ENCODE results near the gene ADGRL3.

The ADGRL3 gene

GRCh38 chr4:61782133-61782532 is 582.0 kb downstream of the ADGRL3 start:
- H3K79me2 ChIP-seq (ENCODE audit: control insufficient read depth, insufficient read depth, low read length, unreplicated experiment) = no peaks in the 10 kb centered on the region
- H2AFZ ChIP-seq (ENCODE audit: low read length, unreplicated experiment) = no peak overlapping the region
- H3K36me3 ChIP-seq (ENCODE audit: insufficient read depth, low read length) = no peaks in the 10 kb centered on the region
- H3K27me3 ChIP-seq (ENCODE audit: insufficient read depth, low read length) = no peaks in the 10 kb centered on the region
- no peak overlapping the region for H3K4me3 ChIP-seq (ENCODE audit: low read depth, low read length)
- H3K4me1 ChIP-seq (ENCODE audit: control insufficient read depth, insufficient read depth, low read length, unreplicated experiment) = no peaks in the 10 kb centered on the region
- H3K27ac ChIP-seq (ENCODE audit: low read depth, low read length) = no peak overlapping the region

- no peaks in the 10 kb centered on the region for H3K36me3 ChIP-seq (ENCODE audit: insufficient read depth, low read length)
Measured at GRCh38 chr4:61783050-61783449, 582.9 kb downstream of the ADGRL3 start.

DNA sequence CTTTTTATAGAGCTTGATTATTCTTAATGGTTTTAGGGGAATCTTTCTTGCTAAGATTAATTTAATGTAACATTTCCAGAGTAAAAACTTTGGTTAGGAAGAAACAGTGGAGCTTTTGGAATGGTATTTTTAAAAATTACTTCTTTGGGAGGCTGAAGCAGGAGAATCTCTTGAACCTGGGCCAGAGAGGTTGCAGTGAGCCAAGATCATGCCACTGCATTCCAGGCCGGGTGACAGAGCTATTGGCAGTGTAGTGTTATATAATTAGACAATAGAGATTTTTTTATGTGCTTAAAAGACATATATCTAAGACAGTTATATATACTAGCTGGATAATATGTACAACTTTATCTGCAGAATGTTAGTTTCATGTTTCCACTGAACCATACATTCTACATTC is 585.6 kb downstream of the ADGRL3 start:
- Histone ChIP-seq H3K4me3 (ENCODE audit: low read depth, low read length) (no peak overlapping the region), H3K4me1 (ENCODE audit: control insufficient read depth, insufficient read depth, low read length, unreplicated experiment) (no peaks in the 10 kb centered on the region), H3K36me3 (ENCODE audit: insufficient read depth, low read length) (no peaks in the 10 kb centered on the region), H3K79me2 (ENCODE audit: control insufficient read depth, insufficient read depth, low read length, unreplicated experiment) (no peaks in the 10 kb centered on the region), H3K27ac (ENCODE audit: low read depth, low read length) (no peak overlapping the region), H3K27me3 (ENCODE audit: insufficient read depth, low read length) (no peaks in the 10 kb centered on the region), H2AFZ (ENCODE audit: low read length, unreplicated experiment) (no peak overlapping the region)

More at GRCh38 chr4:61783050-61783449, 582.9 kb downstream of the ADGRL3 start:
- Histone ChIP-seq H2AFZ (ENCODE audit: low read length, unreplicated experiment) (no peak overlapping the region), H3K4me1 (ENCODE audit: control insufficient read depth, insufficient read depth, low read length, unreplicated experiment) (no peaks in the 10 kb centered on the region), H3K4me3 (ENCODE audit: low read depth, low read length) (no peak overlapping the region), H3K27ac (ENCODE audit: low read depth, low read length) (no peak overlapping the region), H3K27me3 (ENCODE audit: insufficient read depth, low read length) (no peaks in the 10 kb centered on the region), H3K79me2 (ENCODE audit: control insufficient read depth, insufficient read depth, low read length, unreplicated experiment) (no peaks in the 10 kb centered on the region)

DNA sequence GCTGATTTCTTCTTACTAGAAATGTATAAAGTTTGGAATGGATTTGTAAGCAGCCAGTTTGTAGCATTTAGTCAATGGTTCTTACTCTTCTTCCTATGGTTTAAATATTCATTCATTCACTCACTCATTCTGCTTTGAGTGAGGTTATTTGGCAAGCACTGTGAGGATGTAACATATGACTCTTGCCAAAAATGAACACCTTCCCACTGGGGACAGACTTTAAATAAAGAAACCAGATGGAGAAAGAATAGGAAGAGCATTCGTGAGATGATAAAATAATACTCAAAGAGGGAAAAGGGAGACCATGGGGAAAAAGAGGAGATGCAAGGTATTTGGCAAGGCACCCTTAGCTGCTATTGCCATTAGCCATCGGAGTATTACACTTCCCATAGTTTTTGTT is 586.1 kb downstream of the ADGRL3 start:
- no peak overlapping the region for H3K27ac ChIP-seq (ENCODE audit: low read depth, low read length)
- no peaks in the 10 kb centered on the region for H3K79me2 ChIP-seq (ENCODE audit: control insufficient read depth, insufficient read depth, low read length, unreplicated experiment)
- H3K4me1 ChIP-seq (ENCODE audit: control insufficient read depth, insufficient read depth, low read length, unreplicated experiment) = no peaks in the 10 kb centered on the region
- no peak overlapping the region for H3K4me3 ChIP-seq (ENCODE audit: low read depth, low read length)
- H3K36me3 ChIP-seq (ENCODE audit: insufficient read depth, low read length) = no peaks in the 10 kb centered on the region
- H3K27me3 ChIP-seq (ENCODE audit: insufficient read depth, low read length) = no peaks in the 10 kb centered on the region
- no peak overlapping the region for H2AFZ ChIP-seq (ENCODE audit: low read length, unreplicated experiment)

GRCh38 chr4:61795998-61796397 is 595.9 kb downstream of the ADGRL3 start:
- no peaks in the 10 kb centered on the region for H3K36me3 ChIP-seq (ENCODE audit: insufficient read depth, low read length)
- no peak overlapping the region for H3K27ac ChIP-seq (ENCODE audit: low read depth, low read length)
- no peaks in the 10 kb centered on the region for H3K79me2 ChIP-seq (ENCODE audit: control insufficient read depth, insufficient read depth, low read length, unreplicated experiment)
- H3K27me3 ChIP-seq (ENCODE audit: insufficient read depth, low read length) = no peaks in the 10 kb centered on the region
- no peak overlapping the region for H2AFZ ChIP-seq (ENCODE audit: low read length, unreplicated experiment)
- H3K4me1 ChIP-seq (ENCODE audit: control insufficient read depth, insufficient read depth, low read length, unreplicated experiment) = no peaks in the 10 kb centered on the region
- no peak overlapping the region for H3K4me3 ChIP-seq (ENCODE audit: low read depth, low read length)

GRCh38 chr4:61799794-61800193 is 599.7 kb downstream of the ADGRL3 start:
- H3K79me2 ChIP-seq (ENCODE audit: control insufficient read depth, insufficient read depth, low read length, unreplicated experiment) = no peaks in the 10 kb centered on the region
- H3K4me1 ChIP-seq (ENCODE audit: control insufficient read depth, insufficient read depth, low read length, unreplicated experiment) = no peaks in the 10 kb centered on the region
- H3K4me3 ChIP-seq (ENCODE audit: low read depth, low read length) = no peak overlapping the region
- H3K27me3 ChIP-seq (ENCODE audit: insufficient read depth, low read length) = no peaks in the 10 kb centered on the region
- H2AFZ ChIP-seq (ENCODE audit: low read length, unreplicated experiment) = no peak overlapping the region
- H3K27ac ChIP-seq (ENCODE audit: low read depth, low read length) = no peak overlapping the region
- no peaks in the 10 kb centered on the region for H3K36me3 ChIP-seq (ENCODE audit: insufficient read depth, low read length)

DNA sequence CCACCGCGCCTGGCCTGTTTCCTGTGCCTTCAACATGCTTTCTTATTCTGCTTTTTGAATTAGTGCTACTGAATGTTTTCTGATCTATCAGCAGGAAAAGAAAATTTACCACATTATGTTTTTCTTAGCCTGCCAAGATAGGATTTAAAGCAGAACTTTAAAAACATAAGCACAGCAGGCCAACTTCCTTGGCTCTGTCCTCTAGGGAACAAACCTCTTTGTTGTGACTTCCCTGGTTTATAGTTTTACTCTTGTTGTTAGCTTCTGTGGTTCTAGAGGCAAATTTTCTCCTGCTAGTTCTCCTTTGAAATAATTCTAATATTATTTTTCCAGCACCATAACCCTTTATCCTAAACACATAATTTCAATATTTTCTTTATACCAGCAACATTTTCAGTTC is 605.1 kb downstream of the ADGRL3 start:
- no peak overlapping the region for H2AFZ ChIP-seq (ENCODE audit: low read length, unreplicated experiment)
- H3K79me2 ChIP-seq (ENCODE audit: control insufficient read depth, insufficient read depth, low read length, unreplicated experiment) = no peaks in the 10 kb centered on the region
- no peak overlapping the region for H3K4me3 ChIP-seq (ENCODE audit: low read depth, low read length)
- no peaks in the 10 kb centered on the region for H3K4me1 ChIP-seq (ENCODE audit: control insufficient read depth, insufficient read depth, low read length, unreplicated experiment)
- H3K27me3 ChIP-seq (ENCODE audit: insufficient read depth, low read length) = no peaks in the 10 kb centered on the region
- H3K27ac ChIP-seq (ENCODE audit: low read depth, low read length) = no peak overlapping the region
- no peaks in the 10 kb centered on the region for H3K36me3 ChIP-seq (ENCODE audit: insufficient read depth, low read length)

DNA sequence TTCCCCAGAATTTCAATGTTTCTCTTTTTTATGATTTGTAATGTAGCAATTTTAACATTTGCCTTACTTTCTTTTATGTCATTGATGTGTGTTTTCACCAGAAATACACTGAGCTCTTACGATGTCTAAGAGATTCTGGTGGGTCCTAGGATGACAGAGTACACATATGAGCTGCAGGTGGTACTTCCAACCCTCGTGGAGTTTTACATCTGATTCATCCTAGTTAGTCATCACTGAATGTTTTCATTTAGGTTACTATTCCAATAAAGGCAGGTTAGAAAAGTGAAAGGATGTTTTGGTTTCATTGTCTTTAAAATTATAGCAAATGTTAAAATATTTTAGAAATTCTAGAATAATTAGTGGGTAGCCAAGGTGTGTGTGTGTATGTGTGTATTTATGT is 605.9 kb downstream of the ADGRL3 start:
- Histone ChIP-seq H2AFZ (ENCODE audit: low read length, unreplicated experiment) (no peak overlapping the region), H3K27me3 (ENCODE audit: insufficient read depth, low read length) (no peaks in the 10 kb centered on the region), H3K4me3 (ENCODE audit: low read depth, low read length) (no peak overlapping the region), H3K27ac (ENCODE audit: low read depth, low read length) (no peak overlapping the region), H3K36me3 (ENCODE audit: insufficient read depth, low read length) (no peaks in the 10 kb centered on the region), H3K4me1 (ENCODE audit: control insufficient read depth, insufficient read depth, low read length, unreplicated experiment) (no peaks in the 10 kb centered on the region), H3K79me2 (ENCODE audit: control insufficient read depth, insufficient read depth, low read length, unreplicated experiment) (no peaks in the 10 kb centered on the region)

- H3K4me3 ChIP-seq (ENCODE audit: low read depth, low read length) = no peak overlapping the region
- H3K36me3 ChIP-seq (ENCODE audit: insufficient read depth, low read length) = no peaks in the 10 kb centered on the region
- no peaks in the 10 kb centered on the region for H3K79me2 ChIP-seq (ENCODE audit: control insufficient read depth, insufficient read depth, low read length, unreplicated experiment)
- H3K27me3 ChIP-seq (ENCODE audit: insufficient read depth, low read length) = no peaks in the 10 kb centered on the region
- no peak overlapping the region for H2AFZ ChIP-seq (ENCODE audit: low read length, unreplicated experiment)
- no peak overlapping the region for H3K27ac ChIP-seq (ENCODE audit: low read depth, low read length)
- H3K4me1 ChIP-seq (ENCODE audit: control insufficient read depth, insufficient read depth, low read length, unreplicated experiment) = no peaks in the 10 kb centered on the region
Measured at GRCh38 chr4:61812171-61812570, 612.0 kb downstream of the ADGRL3 start.

DNA sequence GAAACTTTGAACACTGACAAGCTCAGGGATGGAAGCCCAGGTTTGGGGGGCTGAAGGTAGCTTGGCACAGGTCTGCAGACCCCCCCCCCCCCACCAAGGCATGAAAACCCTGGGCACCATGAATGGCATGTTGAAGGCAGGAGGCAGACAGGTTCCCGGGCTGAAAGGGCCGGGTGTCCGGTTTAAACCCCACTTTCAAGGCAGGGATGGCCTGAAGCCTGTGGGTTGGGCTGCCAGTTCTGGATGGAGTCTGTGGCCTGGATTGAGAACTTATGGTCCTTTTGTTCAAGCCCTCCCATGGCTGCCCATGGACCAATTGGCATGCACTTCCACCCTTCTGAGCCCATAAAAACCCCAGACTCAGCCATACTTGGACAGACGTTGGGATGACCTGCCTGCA is 616.9 kb downstream of the ADGRL3 start:
- Histone ChIP-seq H3K27ac (ENCODE audit: low read depth, low read length) (no peak overlapping the region), H3K4me1 (ENCODE audit: control insufficient read depth, insufficient read depth, low read length, unreplicated experiment) (no peaks in the 10 kb centered on the region), H3K27me3 (ENCODE audit: insufficient read depth, low read length) (no peaks in the 10 kb centered on the region), H3K79me2 (ENCODE audit: control insufficient read depth, insufficient read depth, low read length, unreplicated experiment) (no peaks in the 10 kb centered on the region), H2AFZ (ENCODE audit: low read length, unreplicated experiment) (no peak overlapping the region), H3K4me3 (ENCODE audit: low read depth, low read length) (no peak overlapping the region), H3K36me3 (ENCODE audit: insufficient read depth, low read length) (no peaks in the 10 kb centered on the region)

DNA sequence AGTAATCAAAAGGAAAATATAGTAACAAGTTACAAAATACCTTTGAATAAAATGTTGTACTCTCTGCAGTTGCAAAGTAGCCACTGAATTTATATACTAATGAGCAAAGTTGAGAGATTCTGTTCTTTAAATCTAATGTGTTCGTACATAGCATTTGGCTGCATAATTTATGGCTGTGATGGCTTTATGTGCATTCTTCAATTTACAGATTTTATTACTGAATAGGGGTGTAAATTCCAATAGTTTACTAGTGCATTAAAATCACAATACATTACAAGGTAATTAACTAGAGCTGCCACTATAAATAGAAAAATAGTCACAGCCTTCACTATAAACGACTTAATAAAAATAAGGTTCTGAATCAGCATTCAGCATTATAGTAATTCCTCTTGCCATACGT is 620.0 kb downstream of the ADGRL3 start:
- Histone ChIP-seq H3K4me3 (ENCODE audit: low read depth, low read length) (peak overlapping the region; percentile 46; the same call in 1 of the 2 replicates), H3K27ac (ENCODE audit: low read depth, low read length) (no peak overlapping the region), H2AFZ (ENCODE audit: low read length, unreplicated experiment) (no peak overlapping the region), H3K4me1 (ENCODE audit: control insufficient read depth, insufficient read depth, low read length, unreplicated experiment) (no peaks in the 10 kb centered on the region), H3K79me2 (ENCODE audit: control insufficient read depth, insufficient read depth, low read length, unreplicated experiment) (no peaks in the 10 kb centered on the region), H3K27me3 (ENCODE audit: insufficient read depth, low read length) (no peaks in the 10 kb centered on the region), H3K36me3 (ENCODE audit: insufficient read depth, low read length) (no peaks in the 10 kb centered on the region)

Measured in ACC112 (cell line).